NCI-H2029 (cell line): ENCODE results near the gene MUC6.

Experiments
- DNase-seq: peaks from one replicate; lab custom pipeline; 2025; lab: John Stamatoyannopoulos, UW

Gene MUC6

GRCh38 chr11:1052133-1053011 is 15.9 kb upstream of the MUC6 start:
- no peak for DNase-seq

GRCh38 chr11:1051356-1052132 is 15.0 kb upstream of the MUC6 start:
- DNase-seq: no peak

GRCh38 chr11:1050581-1051355 is 14.2 kb upstream of the MUC6 start:
- DNase-seq: peak; percentile 60

GRCh38 chr11:1049911-1050580 is 13.5 kb upstream of the MUC6 start:
- no peak for DNase-seq

- DNase-seq: peak; percentile 56
These were observed 12.9 kb upstream of the MUC6 start for GRCh38 chr11:1049431-1049891.

- no peak for DNase-seq
These were observed 12.5 kb upstream of the MUC6 start for GRCh38 chr11:1049071-1049405.

GRCh38 chr11:1048375-1049070 is 12.0 kb upstream of the MUC6 start:
- no peak for DNase-seq

GRCh38 chr11:1047595-1048156 is 11.2 kb upstream of the MUC6 start:
- DNase-seq: no peak

GRCh38 chr11:1044160-1044559 is 7.6 kb upstream of the MUC6 start:
- no peak for DNase-seq

GRCh38 chr11:1043563-1044096 is 7.1 kb upstream of the MUC6 start:
- peak; percentile 47 for DNase-seq

- no peak for DNase-seq
These were observed 6.4 kb upstream of the MUC6 start for GRCh38 chr11:1042626-1043562.

- DNase-seq: no peak
These were observed 5.6 kb upstream of the MUC6 start for GRCh38 chr11:1041936-1042608.

GRCh38 chr11:1041471-1041870 is 5.0 kb upstream of the MUC6 start:
- DNase-seq: no peak

- DNase-seq: no peak
These were observed 4.6 kb upstream of the MUC6 start for GRCh38 chr11:1041149-1041467.

- no peak for DNase-seq
These were observed 4.1 kb upstream of the MUC6 start for GRCh38 chr11:1040428-1041148.

- no peak for DNase-seq
These were observed 3.2 kb upstream of the MUC6 start for GRCh38 chr11:1039481-1040427.

GRCh38 chr11:1038921-1039320 is 2.4 kb upstream of the MUC6 start:
- DNase-seq: no peak
